Ishikawa (cell line): Measurements from ENCODE around the gene KDM4F.

Experiments
- CEBPB ChIP-seq: IDR thresholded peaks from 2 replicates; pipeline ENCODE4 v1.6.1; 2012
- CREB1 ChIP-seq: IDR thresholded peaks from 2 replicates; pipeline ENCODE4 v1.6.1; 2012; ENCODE audit warnings: low read depth
- EGR1 ChIP-seq: IDR thresholded peaks from 2 replicates; pipeline ENCODE4 v1.6.1; 2012
- FOXM1 ChIP-seq: IDR thresholded peaks from 2 replicates; pipeline ENCODE4 v1.6.1; 2012; ENCODE audit warnings: low read depth, borderline replicate concordance
- MAX ChIP-seq: IDR thresholded peaks from 2 replicates; pipeline ENCODE4 v1.6.1; 2012
- RAD21 ChIP-seq: IDR thresholded peaks from 2 replicates; pipeline ENCODE4 v1.6.1; 2012; ENCODE audit warnings: low read depth
- REST ChIP-seq: IDR thresholded peaks from 2 replicates; pipeline ENCODE4 v1.6.1; 2012; ENCODE audit warnings: low read depth, mild to moderate bottlenecking
- TAF1 ChIP-seq: IDR thresholded peaks from 2 replicates; pipeline ENCODE4 v1.6.1; 2012; ENCODE audit warnings: low read depth, mild to moderate bottlenecking
- YY1 ChIP-seq: IDR thresholded peaks from 2 replicates; pipeline ENCODE4 v1.6.1; 2012; ENCODE audit warnings: low read depth

- TF ChIP-seq CEBPB: no peak
- no peak for TF ChIP-seq TAF1
- no peak for TF ChIP-seq RAD21
- no peak for TF ChIP-seq FOXM1
- TF ChIP-seq MAX: no peak
- TF ChIP-seq REST: no peak
- no peak for TF ChIP-seq YY1
- TF ChIP-seq CREB1: no peak
- no peak for TF ChIP-seq EGR1
Measured at GRCh38 chr11:95050595-95051202, 1.5 kb downstream of the KDM4F start.
